ENCODE data around the gene VWA5A.

GRCh38 chr11:124085583-124085982 lies 29.7 kb upstream of the VWA5A start:
- TF ChIP-seq POLR2A (IDR thresholded peaks at IDR 0.05; ENCODE audit: low read length) (no peak), GATA1 (IDR thresholded peaks at IDR 0.05; ENCODE audit: low read depth, low read length) (no peak)
